Mucosa of descending colon (tissue), 3 donors: Measurements from ENCODE around the gene TMEM245. TPM values are rescaled to one million over a fixed set of nuclear protein-coding genes. Genes with fewer than 3 reads are reported as not detected.
"Not testable (repeated sequence)": the region's sequence is repeated elsewhere in the genome, so short reads cannot be mapped to it uniquely, and the experiment has no call there.

Experiments
- ATAC-seq: fragments of 200-7000 bp; cut with Tn5 transposase; one replicate; pipeline ENCODE4 v1.9.1; 2020; ENCODE audit warnings: mild to moderate bottlenecking, moderate library complexity
- DNase-seq, 3 donors: peaks; one replicate each; pipeline ENCODE4 v3.0.0-alpha.2; 2020
- H3K36me3 ChIP-seq: fragments of 200-600 bp; one replicate; pipeline ENCODE4 v1.8.0; 2021; ENCODE audit warnings: low read depth, mild to moderate bottlenecking
- H3K4me1 ChIP-seq: fragments of 200-600 bp; one replicate; pipeline ENCODE4 v1.8.0; 2021; ENCODE audit warnings: low read depth, mild to moderate bottlenecking
- H3K4me3 ChIP-seq: fragments of 200-600 bp; one replicate; pipeline ENCODE4 v1.8.0; 2021; ENCODE audit warnings: mild to moderate bottlenecking
- H3K9me3 ChIP-seq: fragments of 200-600 bp; one replicate; pipeline ENCODE4 v1.8.0; 2021; ENCODE audit warnings: mild to moderate bottlenecking
- intact Hi-C, 2 donors: fragments of 100-400 bp; cut with DNase I in 1 of 2; cut with micrococcal nuclease in 1 of 2; formaldehyde crosslinking; loops; one replicate each; pipeline versions ENCODE4 v1.11.0 to v1.11.1; 2022; cut with DNase I, micrococcal nuclease
- total RNA-seq, 3 donors: library from RNA; stranded (reverse); fragmentation: NEBNext Ultra II Directional in 2 of 3; extraction: Animal tissue kit (Norgen Biotek cat#: 25700) in 2 of 3; gene quantifications; one replicate each; pipeline versions ENCODE4 v1.2.1 to v1.2.4, GENCODE V29; 2021 to 2023
- TF ChIP-seq, protein P1 (sequence below): fragments of 200-600 bp; IDR thresholded peaks from one replicate; pipeline ENCODE4 v1.8.0; 2022; ENCODE audit warnings: antibody characterized with exemption, mild to moderate bottlenecking
- donor health status: DM: no; HTN: no; CAD: no; lungs with moderate emphysema.
- donor health status: DM: no; HTN: no; CAD: no.
- donor health status: DM: no; HTN: yes; CAD: no.

The TMEM245 gene
- total RNA-seq, 3 donors from 2014 or later = 26.3 to 72.8 (median 33.6) TPM

DNA sequence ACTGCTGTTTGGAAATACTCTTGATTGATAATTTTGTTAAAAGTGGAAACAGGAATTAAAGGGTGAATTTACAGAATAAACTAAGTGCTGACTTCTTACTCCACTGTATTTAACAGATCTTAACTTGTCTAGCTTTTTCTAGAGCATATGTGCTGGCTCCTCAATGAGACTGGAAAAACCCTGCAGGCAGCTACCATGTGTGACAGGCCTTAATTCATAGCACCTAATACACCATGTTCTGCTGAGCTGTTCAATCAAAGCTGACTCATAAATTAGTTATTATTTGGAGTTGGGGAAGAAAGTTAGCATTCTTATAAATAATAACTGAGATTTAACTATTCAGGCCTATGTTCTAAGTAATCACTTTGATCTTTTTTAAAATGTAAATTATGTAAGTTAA, 135.9 kb downstream of the TMEM245 start:
- intact Hi-C loops = no loop called here

DNA sequence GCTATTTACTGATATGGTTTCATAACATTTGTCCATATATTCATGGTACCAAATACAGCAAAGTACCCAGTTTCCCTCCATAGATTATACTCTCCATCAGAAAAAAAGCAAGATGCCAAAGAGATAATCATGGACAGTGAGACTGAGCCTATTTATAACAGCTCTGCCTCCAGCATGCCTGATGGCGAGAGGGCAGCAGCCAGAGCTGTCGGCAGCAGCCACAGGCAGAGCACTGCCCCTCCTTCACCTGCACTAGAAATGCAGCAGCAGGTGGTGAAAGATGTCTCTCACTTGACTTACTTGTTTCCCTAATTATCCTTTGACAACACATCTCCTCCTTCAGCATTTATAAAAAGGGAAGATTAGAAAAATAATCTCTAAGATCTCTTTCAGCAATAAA, 138.9 kb downstream of the TMEM245 start:
- TF ChIP-seq, protein P1, sequence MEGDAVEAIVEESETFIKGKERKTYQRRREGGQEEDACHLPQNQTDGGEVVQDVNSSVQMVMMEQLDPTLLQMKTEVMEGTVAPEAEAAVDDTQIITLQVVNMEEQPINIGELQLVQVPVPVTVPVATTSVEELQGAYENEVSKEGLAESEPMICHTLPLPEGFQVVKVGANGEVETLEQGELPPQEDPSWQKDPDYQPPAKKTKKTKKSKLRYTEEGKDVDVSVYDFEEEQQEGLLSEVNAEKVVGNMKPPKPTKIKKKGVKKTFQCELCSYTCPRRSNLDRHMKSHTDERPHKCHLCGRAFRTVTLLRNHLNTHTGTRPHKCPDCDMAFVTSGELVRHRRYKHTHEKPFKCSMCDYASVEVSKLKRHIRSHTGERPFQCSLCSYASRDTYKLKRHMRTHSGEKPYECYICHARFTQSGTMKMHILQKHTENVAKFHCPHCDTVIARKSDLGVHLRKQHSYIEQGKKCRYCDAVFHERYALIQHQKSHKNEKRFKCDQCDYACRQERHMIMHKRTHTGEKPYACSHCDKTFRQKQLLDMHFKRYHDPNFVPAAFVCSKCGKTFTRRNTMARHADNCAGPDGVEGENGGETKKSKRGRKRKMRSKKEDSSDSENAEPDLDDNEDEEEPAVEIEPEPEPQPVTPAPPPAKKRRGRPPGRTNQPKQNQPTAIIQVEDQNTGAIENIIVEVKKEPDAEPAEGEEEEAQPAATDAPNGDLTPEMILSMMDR = no peak
- no peaks in the 10 kb centered on the region for H3K4me1 ChIP-seq
- H3K9me3 ChIP-seq = no peaks in the 10 kb centered on the region
- DNase-seq (no peak), ATAC-seq (no peak)
- H3K4me3 ChIP-seq = no peak overlapping the region
- intact Hi-C loops = no loop called here
- no peaks in the 10 kb centered on the region for H3K36me3 ChIP-seq

More for the DNA sequence above, 135.9 kb downstream of the TMEM245 start:
- ATAC-seq (no peak), DNase-seq (no peak)
- Histone ChIP-seq H3K4me1 (no peaks in the 10 kb centered on the region), H3K9me3 (no peaks in the 10 kb centered on the region), H3K4me3 (no peak overlapping the region), H3K36me3 (no peaks in the 10 kb centered on the region)
- TF ChIP-seq, protein P1 = no peak

DNA sequence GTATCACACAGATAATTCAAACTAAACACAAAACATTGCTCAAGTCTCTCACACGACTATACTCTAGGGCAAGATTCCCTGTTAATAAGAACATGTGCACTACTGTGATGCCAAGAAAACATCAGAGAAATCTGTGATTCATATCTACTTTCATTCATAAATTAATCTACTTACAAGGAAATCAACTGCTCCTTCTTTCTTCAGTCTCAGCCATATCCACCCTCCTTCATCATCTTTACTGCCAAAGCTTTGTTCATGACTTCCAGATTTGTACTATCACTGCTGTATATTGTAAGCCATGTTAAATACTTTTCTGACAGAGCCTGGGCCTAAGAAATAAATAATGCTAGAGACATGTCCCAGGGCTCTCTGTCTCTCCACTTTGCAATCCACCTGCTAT, 141.5 kb downstream of the TMEM245 start:
- Histone ChIP-seq H3K36me3 (no peaks in the 10 kb centered on the region), H3K4me1 (no peaks in the 10 kb centered on the region), H3K9me3 (no peaks in the 10 kb centered on the region), H3K4me3 (no peak overlapping the region)
- no peak for ATAC-seq
- intact Hi-C loops = no loop called here
- no peak for DNase-seq
- TF ChIP-seq, protein P1 = no peak

DNA sequence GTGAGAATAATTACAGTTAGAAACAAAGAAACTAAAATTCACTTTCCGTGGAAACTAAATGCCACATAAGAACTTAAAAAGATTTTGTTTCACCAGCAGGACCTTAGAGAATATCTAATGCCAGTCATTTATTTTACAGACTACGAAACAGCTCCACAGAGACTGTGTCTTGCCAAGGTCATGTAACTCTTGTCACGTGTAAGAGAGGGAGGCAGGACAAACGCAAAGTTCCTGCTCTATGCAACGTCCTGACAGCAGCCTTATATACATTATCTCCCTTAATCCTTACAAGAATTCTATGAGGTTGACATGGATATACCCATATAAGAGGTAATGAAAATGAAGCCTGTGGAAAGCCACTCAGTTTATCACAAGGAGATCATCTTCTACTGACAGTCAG, 145.9 kb downstream of the TMEM245 start:
- intact Hi-C loops = no loop called here
- Histone ChIP-seq H3K4me1 (no peaks in the 10 kb centered on the region), H3K9me3 (no peaks in the 10 kb centered on the region), H3K4me3 (no peak overlapping the region), H3K36me3 (no peaks in the 10 kb centered on the region)
- ATAC-seq (no peak), DNase-seq (no peak)
- TF ChIP-seq, protein P1 = no peak

DNA sequence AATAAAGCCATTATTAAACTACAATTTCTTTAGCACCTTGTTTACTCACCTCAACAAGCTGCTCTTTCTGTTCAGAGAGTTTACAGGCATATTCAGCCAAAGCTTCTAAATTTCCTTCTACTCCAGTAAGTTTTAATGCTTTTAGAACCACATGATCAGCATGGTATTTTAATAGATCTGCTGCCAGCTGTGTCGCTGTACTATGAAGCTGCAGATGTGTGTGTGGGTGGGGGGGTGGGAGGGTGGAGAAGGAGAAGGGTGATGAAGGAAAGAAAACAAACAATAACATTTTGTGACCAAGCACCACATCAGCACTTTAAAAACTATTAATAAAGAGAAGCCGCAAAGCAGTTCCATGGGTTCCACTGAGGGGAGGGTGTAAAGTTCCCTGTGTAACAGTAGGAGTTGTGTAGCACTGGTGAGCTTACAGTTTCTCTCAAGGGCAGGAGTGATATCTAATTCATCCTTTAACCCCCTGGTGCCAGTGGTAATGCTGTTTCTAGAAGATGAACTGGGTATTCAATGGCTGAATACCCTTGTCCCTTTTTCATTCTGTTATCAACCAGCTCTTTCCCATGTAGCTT, 147.0 kb downstream of the TMEM245 start:
- ATAC-seq = no peak
- no peaks in the 10 kb centered on the region for H3K9me3 ChIP-seq
- DNase-seq = no peak
- no peaks in the 10 kb centered on the region for H3K4me1 ChIP-seq
- H3K4me3 ChIP-seq = no peak overlapping the region
- TF ChIP-seq, protein P1 = no peak
- H3K36me3 ChIP-seq = no peaks in the 10 kb centered on the region
- intact Hi-C loops = no loop called here

DNA sequence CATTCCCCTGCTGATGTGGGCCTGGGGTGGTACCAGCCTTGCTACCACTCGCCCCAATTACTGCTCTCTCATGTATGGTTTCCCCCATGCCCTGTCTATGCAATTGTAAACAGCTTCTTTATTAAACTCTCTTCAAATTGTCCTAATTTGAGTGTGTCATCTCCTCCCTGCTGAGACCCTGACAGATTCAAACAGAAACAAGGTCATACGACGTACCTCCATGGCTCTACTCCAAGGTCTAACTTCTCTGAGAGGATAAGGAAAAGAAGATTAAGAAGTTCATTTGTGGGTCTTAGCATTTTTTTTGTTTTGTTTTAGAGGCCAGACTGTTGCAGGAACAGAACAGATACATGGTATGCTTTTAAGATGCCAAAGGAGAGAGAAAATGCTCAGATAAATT, 147.6 kb downstream of the TMEM245 start:
- no peaks in the 10 kb centered on the region for H3K9me3 ChIP-seq
- intact Hi-C loops = no loop called here
- H3K4me3 ChIP-seq = no peak overlapping the region
- TF ChIP-seq, protein P1 = no peak
- no peak for DNase-seq
- ATAC-seq = no peak
- H3K4me1 ChIP-seq = no peaks in the 10 kb centered on the region
- no peaks in the 10 kb centered on the region for H3K36me3 ChIP-seq

DNA sequence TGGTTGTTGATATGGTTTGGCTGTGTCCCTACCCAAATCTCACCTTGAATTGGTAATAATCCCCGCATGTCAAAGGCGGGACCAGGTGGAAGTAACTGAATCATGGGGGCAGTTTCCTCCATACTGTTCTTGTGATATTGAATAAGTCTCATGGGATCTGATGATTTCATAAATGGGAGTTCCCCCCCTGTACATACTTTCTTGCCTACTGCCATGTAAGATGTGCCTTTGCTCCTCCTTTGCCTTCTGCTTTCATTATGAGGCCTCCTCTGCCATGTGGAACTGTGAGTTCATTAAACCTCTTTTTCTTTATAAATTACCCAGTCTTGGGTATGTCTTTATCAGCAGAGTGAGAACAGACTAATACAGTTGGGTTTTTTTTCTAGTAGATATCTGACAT, 148.4 kb downstream of the TMEM245 start:
- H3K4me3 ChIP-seq, H3K4me1 ChIP-seq, intact Hi-C loops, ATAC-seq, H3K36me3 ChIP-seq, DNase-seq, H3K9me3 ChIP-seq: not testable (repeated sequence)
